Stimulated activated CD8-positive, alpha-beta memory T cell treated with anti-CD3 and anti-CD28 coated beads, Interleukin-12 subunit alpha, Interleukin-12 subunit beta, amount 100 ng/mL, for 24 hours (primary cell): ENCODE results near the gene CCNH.
A peak's percentile ranks its signal among the peaks of the same experiment; 100 is the strongest.

Source experiments
- DNase-seq: peaks from one replicate; pipeline ENCODE4 v3.0.0-alpha.2; 2020; ENCODE audit errors: extremely low read depth

CCNH gene

GRCh38 chr5:87412630-87413342 lies at the start of gene CCNH:
CCNH (minus strand) TSS chr5:87412930; CDS start chr5:87412794, 136 bp downstream.
- DNase-seq = peak; percentile 95

GRCh38 chr5:87457706-87458105 lies 45.0 kb upstream of the CCNH start:
- no peak for DNase-seq

GRCh38 chr5:87453801-87454200 lies 41.1 kb upstream of the CCNH start:
- no peak for DNase-seq

- no peak for DNase-seq
Measured at GRCh38 chr5:87452837-87453236, 40.1 kb upstream of the CCNH start.

- DNase-seq = no peak
Measured at GRCh38 chr5:87442419-87442818, 29.7 kb upstream of the CCNH start.

- no peak for DNase-seq
Measured at GRCh38 chr5:87438231-87438630, 25.5 kb upstream of the CCNH start.

- DNase-seq = no peak
Measured at GRCh38 chr5:87437724-87438123, 25.0 kb upstream of the CCNH start.

GRCh38 chr5:87435144-87435694 lies 22.5 kb upstream of the CCNH start:
- no peak for DNase-seq

- DNase-seq = no peak
Measured at GRCh38 chr5:87434461-87434860, 21.7 kb upstream of the CCNH start.

GRCh38 chr5:87433945-87434344 lies 21.2 kb upstream of the CCNH start:
- no peak for DNase-seq

- no peak for DNase-seq
Measured at GRCh38 chr5:87432460-87432859, 19.7 kb upstream of the CCNH start.

GRCh38 chr5:87430863-87431457 lies 18.2 kb upstream of the CCNH start:
- DNase-seq = no peak

- DNase-seq = no peak
Measured at GRCh38 chr5:87423755-87424154, 11.0 kb upstream of the CCNH start.

GRCh38 chr5:87421307-87421706 lies 8.6 kb upstream of the CCNH start:
- no peak for DNase-seq

GRCh38 chr5:87418506-87418905 lies 5.8 kb upstream of the CCNH start:
- no peak for DNase-seq

- DNase-seq = no peak
Measured at GRCh38 chr5:87413343-87413645, 564 bp upstream of the CCNH start.

GRCh38 chr5:87411973-87412629 lies 629 bp downstream of the CCNH start:
- DNase-seq = no peak

- no peak for DNase-seq
Measured at GRCh38 chr5:87411586-87411972, 1.2 kb downstream of the CCNH start.

- no peak for DNase-seq
Measured at GRCh38 chr5:87410931-87411330, 1.8 kb downstream of the CCNH start.

- no peak for DNase-seq
Measured at GRCh38 chr5:87408204-87408603, 4.5 kb downstream of the CCNH start.

GRCh38 chr5:87405472-87406155 lies 7.1 kb downstream of the CCNH start:
- no peak for DNase-seq

GRCh38 chr5:87404359-87404758 lies 8.4 kb downstream of the CCNH start:
- DNase-seq = no peak

- no peak for DNase-seq
Measured at GRCh38 chr5:87403899-87404298, 8.8 kb downstream of the CCNH start.
